Stimulated activated CD4-positive, alpha-beta T cell treated with anti-CD3 and anti-CD28 coated beads, Interleukin-4, amount 100 ng/mL, for 4 hours (primary cell): ENCODE results near the gene EPRS1.
"Not testable (repeated sequence)": the region's sequence is repeated elsewhere in the genome, so short reads cannot be mapped to it uniquely, and the experiment has no call there.

ENCODE experiments used
- DNase-seq, 2 experiments: peaks; one replicate each; pipeline ENCODE4 v3.0.0-alpha.2; 2020

The EPRS1 gene

DNA sequence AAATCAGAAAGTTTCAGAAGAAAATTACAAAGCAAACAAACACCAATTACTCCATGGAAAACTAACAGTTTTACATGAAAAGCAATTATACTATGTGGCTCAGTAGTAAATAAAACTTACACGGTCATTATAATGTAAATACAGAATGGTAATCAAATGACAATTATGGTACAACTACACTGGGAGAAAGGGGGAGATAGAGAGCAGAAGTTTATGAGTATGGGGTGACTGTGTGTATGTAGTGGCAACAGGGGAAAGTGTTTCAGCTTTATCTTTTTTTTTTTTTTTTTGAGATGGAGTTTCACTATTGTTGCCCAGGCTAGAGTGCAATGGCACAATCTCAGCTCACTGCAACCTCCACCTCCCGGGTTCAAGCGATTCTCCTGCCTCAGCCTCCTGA, 8.5 kb downstream of the EPRS1 start:
- DNase-seq = not testable (repeated sequence)

DNA sequence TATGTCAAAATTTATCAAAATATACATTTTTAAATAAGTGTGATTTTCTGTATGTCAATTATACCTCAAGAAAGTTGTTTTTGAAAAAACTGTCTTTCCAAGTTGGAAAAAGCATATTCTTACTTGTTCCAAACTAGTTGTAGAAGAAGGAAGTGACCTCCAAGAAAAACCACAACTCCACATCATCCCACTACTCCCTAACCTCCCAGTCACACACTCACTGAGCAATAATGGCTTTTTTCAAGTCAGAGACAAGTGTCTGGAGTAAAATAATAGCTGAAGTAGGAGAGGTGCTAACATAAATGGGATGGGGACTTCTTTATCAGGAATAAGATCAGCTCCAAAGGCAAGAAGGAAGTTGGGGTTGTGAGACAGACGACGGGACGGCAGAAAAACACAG, 13.4 kb downstream of the EPRS1 start:
- DNase-seq = no peak

DNA sequence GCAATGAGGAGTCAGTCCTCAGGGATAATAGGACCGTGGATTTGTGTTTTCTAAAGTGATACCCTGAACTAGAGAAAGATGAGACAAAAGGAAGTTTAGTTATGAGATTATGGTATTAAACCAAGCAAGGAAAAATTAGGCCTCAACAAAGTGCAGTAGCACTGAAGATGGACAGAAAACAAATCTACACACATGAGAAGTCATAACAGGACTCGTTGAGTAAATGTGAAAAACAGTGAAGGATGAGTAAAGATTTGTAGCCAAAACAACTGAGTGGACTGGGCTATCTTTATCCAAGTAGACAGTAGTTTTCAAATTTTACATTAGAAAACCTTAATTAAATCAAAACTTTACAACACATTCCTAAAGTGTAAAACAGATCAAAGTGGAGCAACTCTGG, 15.0 kb downstream of the EPRS1 start:
- no peak for DNase-seq

DNA sequence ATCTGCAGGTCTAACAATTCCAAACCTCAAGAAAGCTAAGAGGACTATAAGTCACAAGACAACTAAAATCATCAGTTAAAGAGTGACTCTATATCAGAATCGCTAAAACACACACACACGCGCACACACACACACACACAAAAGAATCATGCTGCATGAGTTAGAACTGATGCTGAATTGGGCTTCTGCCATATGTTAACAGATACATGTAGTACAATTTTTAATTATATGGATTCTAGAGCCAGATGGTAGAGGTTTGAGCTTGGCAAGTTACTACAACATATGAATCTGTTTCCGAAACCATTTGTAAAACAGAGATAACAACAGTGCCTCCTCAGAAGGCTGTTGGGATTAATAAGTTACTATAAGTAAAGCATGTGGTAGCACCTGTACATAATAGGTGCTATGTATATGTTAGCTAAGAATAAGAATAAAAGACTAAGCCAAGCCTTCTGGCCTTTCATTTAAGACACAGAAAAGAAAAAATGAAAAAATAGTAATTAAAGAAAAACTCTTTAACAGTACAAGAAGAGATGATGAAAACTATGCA, 17.9 kb downstream of the EPRS1 start:
- no peak for DNase-seq

DNA sequence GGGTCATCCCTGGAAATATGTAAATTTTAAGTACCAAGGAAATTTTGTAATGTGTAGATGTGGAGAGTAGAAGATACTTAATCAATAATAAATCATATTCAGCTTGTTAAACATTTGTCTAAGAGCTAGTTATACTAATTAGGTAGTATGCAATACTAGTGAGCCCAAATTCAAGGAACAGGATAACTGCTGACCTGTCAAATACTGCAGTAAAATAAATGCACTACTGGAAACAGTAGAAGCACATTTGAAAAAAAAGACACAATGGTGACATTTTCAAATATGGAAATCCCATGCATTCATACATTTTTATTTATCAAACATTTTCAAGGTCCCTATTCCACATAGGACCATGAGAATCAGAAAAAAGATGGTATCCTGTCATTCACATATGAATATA, 27.2 kb downstream of the EPRS1 start:
- DNase-seq = no peak

GRCh38 chr1:220013497-220013896, 32.8 kb downstream of the EPRS1 start:
- no peak for DNase-seq

GRCh38 chr1:220012259-220012658, 34.0 kb downstream of the EPRS1 start:
- DNase-seq = no peak

- DNase-seq = no peak
These were observed 34.7 kb downstream of the EPRS1 start for GRCh38 chr1:220011620-220012019.

GRCh38 chr1:220007438-220007837, 38.9 kb downstream of the EPRS1 start:
- DNase-seq = no peak

- no peak for DNase-seq
These were observed 40.8 kb downstream of the EPRS1 start for GRCh38 chr1:220005489-220005888.

DNA sequence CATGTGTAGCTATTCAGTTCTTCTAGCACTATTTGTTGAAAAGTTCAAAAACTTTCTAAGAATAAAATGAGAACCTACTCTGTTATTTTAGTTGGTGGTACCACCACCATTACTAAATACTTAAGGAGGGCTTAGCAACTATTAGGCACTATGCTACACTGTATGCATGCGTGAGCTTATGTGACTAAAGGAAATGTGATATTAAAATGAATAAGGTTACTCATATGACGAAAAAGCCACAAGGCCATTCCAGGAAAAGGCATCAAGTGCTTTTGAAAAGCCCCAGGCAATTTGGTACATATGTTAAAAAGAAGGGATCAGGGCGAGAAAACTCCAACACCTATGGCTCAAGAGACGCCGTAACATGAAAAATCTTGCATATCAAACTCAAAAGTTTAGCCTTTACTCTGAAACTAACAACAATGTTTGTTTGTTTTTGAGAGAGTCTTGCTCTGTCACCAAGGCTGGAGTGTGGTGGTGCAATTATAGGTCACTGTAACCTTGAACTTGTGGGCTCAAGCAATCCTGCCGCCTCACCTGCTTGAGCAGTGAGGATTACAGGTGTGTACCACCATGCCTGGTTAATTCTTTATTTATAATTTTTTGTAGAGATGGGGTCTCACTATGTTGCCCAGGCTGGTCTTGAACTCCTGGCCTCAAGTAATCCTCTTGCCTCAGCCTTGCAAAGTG, 42.5 kb downstream of the EPRS1 start:
- DNase-seq = no peak

GRCh38 chr1:220003015-220003414, 43.3 kb downstream of the EPRS1 start:
- no peak for DNase-seq

GRCh38 chr1:220001095-220001501, 45.2 kb downstream of the EPRS1 start:
- no peak for DNase-seq

- no peak for DNase-seq
These were observed 46.5 kb downstream of the EPRS1 start for GRCh38 chr1:219999821-220000220.
